ENCODE measurements around the gene APBB2.

Gene APBB2

DNA sequence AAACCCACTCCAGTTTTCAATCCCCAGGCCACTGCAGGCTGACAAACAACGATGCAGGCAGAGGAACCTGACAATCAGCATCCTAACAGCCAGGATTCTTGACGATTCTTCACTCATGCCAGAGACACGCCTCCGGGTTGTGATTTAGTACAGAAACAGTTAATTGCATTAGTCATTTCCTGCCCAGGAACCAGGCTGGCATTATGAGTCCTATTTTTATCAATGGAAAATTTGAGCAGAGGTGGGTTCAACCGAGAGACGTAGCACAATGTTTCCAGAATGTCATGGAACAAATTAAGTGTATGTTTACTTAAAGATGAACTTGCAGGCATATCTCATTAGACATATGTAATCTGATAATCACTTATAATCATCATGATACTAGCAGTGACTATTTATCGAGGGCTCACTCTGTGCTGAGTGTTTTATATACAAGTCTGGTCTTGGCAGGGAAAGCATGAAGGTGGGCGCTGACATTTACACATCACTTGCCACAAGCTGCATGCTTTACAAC, 304.9 kb downstream of the APBB2 start:
- H3K9me2 ChIP-seq (ENCODE audit: low read depth, low read length) = no peaks in the 10 kb centered on the region
- H3K27ac ChIP-seq (ENCODE audit: low read depth, low read length, poor library complexity, severe bottlenecking) = no peak overlapping the region
- H3K4me3 ChIP-seq (ENCODE audit: low read depth, low read length, poor library complexity, severe bottlenecking) = no peak overlapping the region
- TF ChIP-seq, protein P1, sequence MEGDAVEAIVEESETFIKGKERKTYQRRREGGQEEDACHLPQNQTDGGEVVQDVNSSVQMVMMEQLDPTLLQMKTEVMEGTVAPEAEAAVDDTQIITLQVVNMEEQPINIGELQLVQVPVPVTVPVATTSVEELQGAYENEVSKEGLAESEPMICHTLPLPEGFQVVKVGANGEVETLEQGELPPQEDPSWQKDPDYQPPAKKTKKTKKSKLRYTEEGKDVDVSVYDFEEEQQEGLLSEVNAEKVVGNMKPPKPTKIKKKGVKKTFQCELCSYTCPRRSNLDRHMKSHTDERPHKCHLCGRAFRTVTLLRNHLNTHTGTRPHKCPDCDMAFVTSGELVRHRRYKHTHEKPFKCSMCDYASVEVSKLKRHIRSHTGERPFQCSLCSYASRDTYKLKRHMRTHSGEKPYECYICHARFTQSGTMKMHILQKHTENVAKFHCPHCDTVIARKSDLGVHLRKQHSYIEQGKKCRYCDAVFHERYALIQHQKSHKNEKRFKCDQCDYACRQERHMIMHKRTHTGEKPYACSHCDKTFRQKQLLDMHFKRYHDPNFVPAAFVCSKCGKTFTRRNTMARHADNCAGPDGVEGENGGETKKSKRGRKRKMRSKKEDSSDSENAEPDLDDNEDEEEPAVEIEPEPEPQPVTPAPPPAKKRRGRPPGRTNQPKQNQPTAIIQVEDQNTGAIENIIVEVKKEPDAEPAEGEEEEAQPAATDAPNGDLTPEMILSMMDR (IDR thresholded peaks at IDR 0.05; ENCODE audit: low read length) = no peak
- TF ChIP-seq EZH2 (IDR thresholded peaks at IDR 0.05; ENCODE audit: borderline replicate concordance, low read length) = no peak
- no peak overlapping the region for H3K4me2 ChIP-seq (ENCODE audit: low read length)
- no peaks in the 10 kb centered on the region for H3K27me3 ChIP-seq (ENCODE audit: insufficient read depth, low read length)
- peaks cover 9% of the 10 kb centered on the region for H3K4me1 ChIP-seq (ENCODE audit: insufficient read depth, low read length, severe bottlenecking)
- no peaks in the 10 kb centered on the region for H4K20me1 ChIP-seq (ENCODE audit: insufficient read depth, low read length)
- H3F3A ChIP-seq (ENCODE audit: insufficient read depth, low read length) = no peaks in the 10 kb centered on the region
- H3K79me2 ChIP-seq (ENCODE audit: insufficient read depth, low read length) = no peaks in the 10 kb centered on the region
- H3K36me3 ChIP-seq (ENCODE audit: insufficient read depth, low read length) = no peaks in the 10 kb centered on the region
- no peak overlapping the region for H3K9ac ChIP-seq (ENCODE audit: low read length)
- H2AFZ ChIP-seq (ENCODE audit: low read length) = no peak overlapping the region
- H3K9me3 ChIP-seq (ENCODE audit: low read length) = no peaks in the 10 kb centered on the region

DNA sequence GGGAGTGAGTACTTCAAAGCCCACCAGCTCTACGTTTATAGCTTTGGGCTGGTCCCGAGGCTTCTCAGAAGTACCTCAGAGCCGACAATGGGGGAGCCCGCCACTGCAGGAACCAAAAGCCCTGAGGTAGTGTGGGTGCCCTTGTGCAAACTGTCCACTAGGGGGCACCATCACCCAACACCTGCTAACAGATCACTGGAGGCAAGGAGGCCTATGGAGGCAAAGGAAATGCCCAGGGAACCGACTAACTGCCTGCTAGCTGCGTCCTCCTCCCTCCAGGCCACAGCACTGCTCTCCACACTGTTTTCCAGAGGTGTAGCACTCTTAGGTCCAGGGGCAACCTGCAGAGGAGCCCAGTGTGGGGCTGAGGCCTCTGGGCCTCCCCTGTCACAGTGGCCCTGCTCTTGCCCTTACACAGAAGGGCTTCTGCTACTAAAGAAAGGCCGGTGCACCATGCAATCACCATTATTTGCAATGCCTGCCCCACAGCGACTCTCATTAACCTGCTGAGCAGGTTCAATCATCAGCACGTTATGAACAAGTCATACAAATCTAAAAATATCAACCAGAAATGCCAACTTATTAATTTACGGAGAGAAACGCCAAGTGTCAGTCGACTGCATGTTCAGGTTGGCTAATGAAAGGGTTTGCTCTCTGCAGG, 305.5 kb downstream of the APBB2 start:
- no peak overlapping the region for H3K4me3 ChIP-seq (ENCODE audit: low read depth, low read length, poor library complexity, severe bottlenecking)
- no peaks in the 10 kb centered on the region for H3K27me3 ChIP-seq (ENCODE audit: insufficient read depth, low read length)
- no peaks in the 10 kb centered on the region for H3K79me2 ChIP-seq (ENCODE audit: insufficient read depth, low read length)
- H3K27ac ChIP-seq (ENCODE audit: low read depth, low read length, poor library complexity, severe bottlenecking) = no peak overlapping the region
- peak overlapping the region; percentile 30; the same call in 1 of the 2 replicates for H3K4me2 ChIP-seq (ENCODE audit: low read length)
- H3K9me2 ChIP-seq (ENCODE audit: low read depth, low read length) = no peaks in the 10 kb centered on the region
- peaks cover 9% of the 10 kb centered on the region for H3K4me1 ChIP-seq (ENCODE audit: insufficient read depth, low read length, severe bottlenecking)
- H3K9me3 ChIP-seq (ENCODE audit: low read length) = no peaks in the 10 kb centered on the region
- H3K36me3 ChIP-seq (ENCODE audit: insufficient read depth, low read length) = no peaks in the 10 kb centered on the region
- no peaks in the 10 kb centered on the region for H4K20me1 ChIP-seq (ENCODE audit: insufficient read depth, low read length)
- TF ChIP-seq, protein P1 (IDR thresholded peaks at IDR 0.05; ENCODE audit: low read length) = peak; percentile 91
- TF ChIP-seq EZH2 (IDR thresholded peaks at IDR 0.05; ENCODE audit: borderline replicate concordance, low read length) = no peak
- no peaks in the 10 kb centered on the region for H3F3A ChIP-seq (ENCODE audit: insufficient read depth, low read length)
- H3K9ac ChIP-seq (ENCODE audit: low read length) = no peak overlapping the region
- no peak overlapping the region for H2AFZ ChIP-seq (ENCODE audit: low read length)

DNA sequence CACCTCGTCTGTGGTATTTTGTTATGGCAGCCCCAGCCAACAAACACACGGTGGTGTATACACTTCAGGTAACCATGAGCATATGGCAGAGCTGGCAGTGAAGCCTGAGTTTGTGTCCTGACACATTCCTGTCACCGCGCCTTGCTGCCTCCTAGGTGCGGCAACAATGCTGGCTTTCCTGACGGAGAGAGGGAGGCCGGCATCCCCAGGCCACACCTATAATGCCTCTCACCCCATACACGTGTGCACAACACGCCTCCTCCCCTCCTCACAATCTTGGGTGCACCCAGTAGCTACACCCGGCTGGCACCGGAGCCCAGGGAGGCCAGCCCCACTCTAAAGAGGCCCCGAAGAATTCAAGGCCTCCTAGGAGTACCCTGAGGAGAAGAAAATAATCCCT, 306.0 kb downstream of the APBB2 start:
- Histone ChIP-seq H3K27ac (ENCODE audit: low read depth, low read length, poor library complexity, severe bottlenecking) (no peak overlapping the region), H3K4me1 (ENCODE audit: insufficient read depth, low read length, severe bottlenecking) (peaks cover 9% of the 10 kb centered on the region), H3K27me3 (ENCODE audit: insufficient read depth, low read length) (no peaks in the 10 kb centered on the region), H3K4me3 (ENCODE audit: low read depth, low read length, poor library complexity, severe bottlenecking) (no peak overlapping the region), H3K4me2 (ENCODE audit: low read length) (peak overlapping the region; percentile 30; the same call in 1 of the 2 replicates), H2AFZ (ENCODE audit: low read length) (no peak overlapping the region), H3K9me3 (ENCODE audit: low read length) (no peaks in the 10 kb centered on the region), H4K20me1 (ENCODE audit: insufficient read depth, low read length) (no peaks in the 10 kb centered on the region), H3K79me2 (ENCODE audit: insufficient read depth, low read length) (no peaks in the 10 kb centered on the region), H3K9ac (ENCODE audit: low read length) (no peak overlapping the region), H3K9me2 (ENCODE audit: low read depth, low read length) (no peaks in the 10 kb centered on the region), H3K36me3 (ENCODE audit: insufficient read depth, low read length) (no peaks in the 10 kb centered on the region), H3F3A (ENCODE audit: insufficient read depth, low read length) (no peaks in the 10 kb centered on the region)
- TF ChIP-seq, protein P1 (IDR thresholded peaks at IDR 0.05; ENCODE audit: low read length) = no peak
- TF ChIP-seq EZH2 (IDR thresholded peaks at IDR 0.05; ENCODE audit: borderline replicate concordance, low read length) = no peak

All from OCI-LY1 (cell line).